ENCODE data around the gene SLC6A14.

The SLC6A14 gene

DNA sequence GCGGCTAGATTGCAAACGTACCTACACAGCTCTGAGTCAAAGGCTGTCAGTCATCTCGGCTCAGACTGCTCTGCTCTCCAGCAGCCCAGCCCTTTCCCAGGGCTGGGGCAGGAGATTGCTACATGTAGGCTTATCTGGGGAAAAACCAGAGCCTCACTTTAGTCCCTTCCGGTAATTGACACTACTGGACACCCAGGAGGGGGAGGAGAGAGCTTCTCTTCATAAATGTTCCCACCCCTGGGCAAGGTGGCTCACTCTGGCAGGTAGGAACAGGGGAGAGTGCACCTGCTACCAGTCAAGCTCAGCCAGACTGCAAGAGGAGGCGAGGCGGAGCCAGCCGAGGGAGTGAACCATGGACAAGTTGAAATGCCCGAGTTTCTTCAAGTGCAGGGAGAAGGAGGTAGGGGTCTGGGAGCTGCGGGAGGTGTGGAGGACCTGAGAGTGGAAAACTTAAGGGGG lies at the start of gene SLC6A14:
SLC6A14 (plus strand) TSS at position 249 of the 459 bp plus-strand sequence; CDS start at position 353, 104 bp downstream.
- no peak for DNase-seq (ENCODE audit: low read depth, low spot score)

GRCh38 chrX:116395752-116396151 lies 40.7 kb upstream of the SLC6A14 start:
- DNase-seq (ENCODE audit: low read depth, low spot score): no peak

GRCh38 chrX:116399681-116400080 lies 36.7 kb upstream of the SLC6A14 start:
- no peak for DNase-seq (ENCODE audit: low read depth, low spot score)

DNA sequence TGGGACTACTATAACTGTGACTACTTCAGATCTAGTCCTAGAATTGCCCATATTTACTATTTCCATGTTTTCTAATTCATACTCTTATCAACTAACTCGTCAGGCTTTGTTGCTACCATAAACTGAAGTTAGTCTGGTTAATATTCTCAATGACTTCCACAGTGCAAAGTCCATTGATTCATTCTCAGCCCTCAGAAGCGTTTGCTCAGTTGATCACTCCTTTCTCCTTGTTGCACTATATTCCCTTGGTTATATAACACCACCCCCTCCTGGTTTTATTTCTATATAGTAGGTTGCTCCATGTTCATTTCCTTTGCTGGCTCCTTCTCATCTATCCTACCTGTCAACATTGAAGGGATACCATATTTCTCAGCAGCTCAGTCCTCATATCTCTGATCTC lies 27.2 kb upstream of the SLC6A14 start:
- DNase-seq (ENCODE audit: low read depth, low spot score): no peak

- DNase-seq (ENCODE audit: low read depth, low spot score): no peak
Observed at GRCh38 chrX:116413273-116413672, 23.1 kb upstream of the SLC6A14 start.

GRCh38 chrX:116417214-116417613 lies 19.2 kb upstream of the SLC6A14 start:
- no peak for DNase-seq (ENCODE audit: low read depth, low spot score)

- no peak for DNase-seq (ENCODE audit: low read depth, low spot score)
Observed at GRCh38 chrX:116417968-116418367, 18.4 kb upstream of the SLC6A14 start.

DNA sequence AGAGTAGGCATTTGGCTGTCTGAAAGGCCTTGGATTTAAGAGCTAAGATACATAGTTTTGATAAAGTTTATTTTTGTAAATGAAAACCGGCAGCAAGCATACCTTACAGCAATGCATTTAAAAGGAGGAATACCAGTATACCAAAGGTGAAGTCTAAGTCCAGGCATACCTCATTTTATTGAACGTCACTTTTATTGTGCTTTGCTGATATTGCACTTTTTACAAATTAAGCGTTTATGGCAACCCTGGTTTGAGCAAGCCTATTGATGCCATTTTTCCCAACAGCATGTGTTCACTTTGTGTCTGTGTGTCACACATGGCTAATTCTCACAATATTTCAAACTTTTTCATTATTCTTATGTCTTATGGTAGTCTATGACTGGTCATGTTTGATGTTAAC lies 8.4 kb upstream of the SLC6A14 start:
- DNase-seq (ENCODE audit: low read depth, low spot score): no peak

DNA sequence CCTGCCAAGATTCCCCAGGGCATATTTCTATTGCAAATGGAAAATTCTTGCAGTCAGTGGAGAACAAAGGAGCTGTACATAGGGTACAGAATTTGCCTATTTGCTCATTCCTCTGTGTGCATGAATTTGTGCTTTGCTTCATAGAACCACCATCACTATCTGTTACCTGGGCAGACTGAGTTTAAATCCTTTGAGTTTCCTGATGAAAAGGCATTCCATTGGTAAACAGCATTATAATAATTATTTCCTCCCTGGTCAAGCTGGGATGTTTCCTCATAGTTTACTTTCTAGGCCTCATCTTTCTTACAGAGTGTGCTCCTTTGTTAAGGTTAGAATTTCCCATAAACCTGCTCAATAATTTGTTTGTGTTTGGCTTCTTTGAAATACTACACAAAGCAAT lies 809 bp upstream of the SLC6A14 start:
- DNase-seq (ENCODE audit: low read depth, low spot score): no peak

- DNase-seq (ENCODE audit: low read depth, low spot score): no peak
Observed at GRCh38 chrX:116449156-116449555, 12.8 kb downstream of the SLC6A14 start.

- no peak for DNase-seq (ENCODE audit: low read depth, low spot score)
Observed at GRCh38 chrX:116462822-116463221, 26.4 kb downstream of the SLC6A14 start, which contains the start of gene CT83. TSS of gene CT83 (minus strand) at chrX:116462976. CDS start at chrX:116462856, 120 bp downstream.

GRCh38 chrX:116480059-116480458 lies 43.7 kb downstream of the SLC6A14 start:
- DNase-seq (ENCODE audit: low read depth, low spot score): no peak

DNA sequence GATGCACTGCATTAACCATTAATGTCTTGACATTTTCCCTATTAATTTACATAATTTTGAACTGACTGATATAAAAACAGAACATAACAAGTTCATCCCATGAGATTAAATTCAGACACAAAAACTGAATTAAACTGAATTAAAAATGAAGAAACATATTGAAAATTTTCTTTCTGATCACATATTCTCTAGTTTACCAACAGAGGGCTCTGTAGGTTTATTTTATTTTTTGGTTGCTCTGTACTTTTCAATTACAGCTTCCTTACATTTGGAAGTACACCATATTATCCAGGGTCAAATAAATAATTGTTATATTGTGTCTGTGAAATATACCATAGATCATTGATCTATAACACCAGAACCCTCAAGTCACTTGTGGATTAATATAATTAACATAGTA lies 53.7 kb downstream of the SLC6A14 start:
- no peak for DNase-seq (ENCODE audit: low read depth, low spot score)

- no peak for DNase-seq (ENCODE audit: low read depth, low spot score)
Observed at GRCh38 chrX:116493271-116493670, 56.9 kb downstream of the SLC6A14 start.

DNA sequence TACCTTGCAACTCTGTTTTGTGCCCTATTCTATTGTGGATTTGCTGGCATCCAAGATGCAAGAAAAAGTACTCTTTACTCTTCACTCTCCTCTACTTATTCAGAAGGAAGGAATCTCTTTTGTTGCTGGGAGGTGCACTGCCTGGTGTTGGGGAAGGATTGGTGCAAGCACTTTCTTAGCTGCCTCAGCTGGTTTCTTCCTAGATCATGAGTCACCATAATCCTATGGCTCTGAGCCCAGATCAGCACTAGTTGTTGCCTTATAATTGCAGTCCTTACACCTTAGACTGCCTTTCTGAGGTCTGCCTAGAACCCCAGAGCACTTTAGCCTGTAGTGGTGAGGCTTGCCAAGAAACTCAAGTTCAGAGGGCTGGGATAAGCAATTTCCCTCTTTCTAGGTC lies 63.4 kb downstream of the SLC6A14 start:
- no peak for DNase-seq (ENCODE audit: low read depth, low spot score)
